GM18505 (cell line): ENCODE data around the gene CDH18.

Experiments used
- ATAC-seq: cut with Tn5 transposase; IDR thresholded peaks from one replicate; pipeline ENCODE4 v1.9.1; 2021; ENCODE audit not compliant: unreplicated experiment
- POLR2A ChIP-seq: IDR thresholded peaks from 4 replicates; pipeline ENCODE4 v1.6.1; 2011; ENCODE audit warnings: borderline replicate concordance; ENCODE audit not compliant: insufficient read depth, insufficient read length; ENCODE audit errors: extremely low read depth

The CDH18 gene

DNA sequence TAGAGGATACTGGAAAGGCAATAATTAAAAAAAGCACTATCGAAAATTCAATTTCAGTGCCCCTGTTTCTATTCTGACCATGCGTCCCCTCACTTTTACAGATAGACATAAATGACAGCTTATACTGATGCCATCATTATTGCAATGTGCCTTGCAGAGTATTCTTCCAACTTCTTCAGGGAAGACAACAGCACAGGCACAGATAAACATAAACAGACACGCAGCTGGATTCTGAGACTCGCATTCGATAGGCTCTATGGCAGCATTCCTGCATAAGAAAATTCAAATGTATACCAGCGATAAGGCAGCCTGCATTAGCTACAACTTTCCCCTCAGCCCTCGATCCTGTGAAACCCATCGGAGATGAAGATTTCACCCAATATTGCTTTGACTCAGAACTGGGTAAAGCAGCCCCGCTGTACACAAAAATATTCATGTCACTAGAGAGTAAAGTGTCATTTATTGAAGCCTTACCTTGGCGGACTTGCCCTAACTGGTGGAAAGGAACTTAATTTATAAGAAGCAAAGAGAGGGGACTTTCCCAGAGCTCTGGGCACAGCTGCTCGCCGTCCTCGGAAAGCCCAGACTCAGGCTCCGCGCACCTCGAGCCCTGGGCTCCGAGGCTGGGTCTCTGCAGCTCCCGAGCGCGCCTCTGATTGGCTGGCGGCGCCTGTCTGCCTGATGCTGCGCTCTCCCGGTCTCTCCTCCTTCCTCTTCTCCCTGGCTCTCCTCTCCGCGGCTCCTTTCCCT is at the start of gene CDH18:
Gene CDH18 (minus strand): TSS at position 589 of the 750 bp plus-strand sequence. CDS start 149,214 bp downstream, outside the sequence.
- TF ChIP-seq POLR2A, result no peak
- ATAC-seq, result no peak

- TF ChIP-seq POLR2A, result no peak
- ATAC-seq, result no peak
Observed at GRCh38 chr5:20034717-20035116, 46.7 kb upstream of the CDH18 start.

- no peak for TF ChIP-seq POLR2A
- no peak for ATAC-seq
Observed at GRCh38 chr5:20033881-20034280, 45.9 kb upstream of the CDH18 start.

DNA sequence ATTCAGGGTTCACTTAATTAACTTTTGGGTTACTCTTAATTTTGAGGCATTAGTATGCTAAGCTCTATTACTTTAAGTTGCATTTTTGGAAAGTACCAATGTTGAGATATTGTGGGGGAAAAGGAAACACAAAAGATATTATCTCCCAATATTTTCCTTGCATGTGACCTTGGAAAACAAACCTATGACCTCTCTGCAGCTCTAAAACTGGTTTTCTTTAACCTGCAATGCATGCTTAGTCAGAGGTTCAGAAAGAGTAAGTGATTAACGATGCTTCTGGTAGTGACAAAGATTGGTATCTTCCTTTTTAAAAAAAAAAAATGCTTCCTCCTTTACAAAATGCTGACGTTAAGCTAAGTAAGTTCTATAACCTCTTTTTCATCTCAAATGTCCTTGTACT is 44.9 kb upstream of the CDH18 start:
- no peak for ATAC-seq
- TF ChIP-seq POLR2A, result no peak

- no peak for ATAC-seq
- TF ChIP-seq POLR2A, result no peak
Observed at GRCh38 chr5:20030125-20030524, 42.1 kb upstream of the CDH18 start.

GRCh38 chr5:20029266-20029665 is 41.3 kb upstream of the CDH18 start:
- TF ChIP-seq POLR2A, result no peak
- ATAC-seq, result no peak

- ATAC-seq, result no peak
- TF ChIP-seq POLR2A, result no peak
Observed at GRCh38 chr5:20028506-20028905, 40.5 kb upstream of the CDH18 start.

DNA sequence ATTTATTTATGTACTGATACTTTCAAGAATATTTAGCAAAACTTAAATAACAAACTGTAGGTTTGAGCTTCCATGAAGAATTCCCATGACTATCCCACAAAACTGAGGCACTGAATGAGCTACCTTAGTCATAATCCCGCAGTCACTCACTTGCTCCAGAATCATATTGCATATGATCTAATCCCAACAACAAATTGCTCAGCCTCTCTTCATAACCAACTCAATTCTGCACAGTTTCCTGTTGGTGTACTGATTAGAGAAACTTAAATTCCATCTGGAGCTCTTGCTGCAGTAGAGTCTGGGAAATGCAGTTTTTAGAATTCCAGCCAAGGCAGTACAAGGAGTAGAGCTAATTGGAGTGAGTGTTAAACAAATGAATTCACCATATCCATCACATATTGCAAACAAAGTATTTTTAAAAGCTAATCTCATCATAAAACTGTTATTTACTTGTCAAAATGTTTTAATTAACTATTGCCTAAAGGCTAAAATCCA is 35.7 kb upstream of the CDH18 start:
- no peak for ATAC-seq
- TF ChIP-seq POLR2A, result no peak

DNA sequence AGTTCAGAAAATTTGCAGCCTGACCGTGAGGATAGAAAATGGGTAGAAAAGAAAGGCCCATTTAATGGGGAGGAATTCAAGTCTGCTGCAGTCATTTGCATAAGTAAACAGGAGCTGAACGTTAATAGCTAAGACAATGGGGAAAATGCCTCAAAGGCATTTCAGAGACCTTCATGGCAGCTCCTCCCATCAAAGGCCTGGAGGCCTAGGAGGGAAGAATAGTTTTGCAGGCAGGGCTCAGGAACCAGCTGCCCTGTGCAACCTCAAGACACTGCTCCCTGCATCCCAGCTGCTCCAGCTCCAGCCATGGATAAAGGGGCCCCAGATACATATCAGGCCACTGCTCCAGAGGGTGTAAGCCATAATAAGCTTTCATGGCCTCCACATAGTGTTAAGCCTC is 32.2 kb upstream of the CDH18 start:
- TF ChIP-seq POLR2A, result no peak
- no peak for ATAC-seq

DNA sequence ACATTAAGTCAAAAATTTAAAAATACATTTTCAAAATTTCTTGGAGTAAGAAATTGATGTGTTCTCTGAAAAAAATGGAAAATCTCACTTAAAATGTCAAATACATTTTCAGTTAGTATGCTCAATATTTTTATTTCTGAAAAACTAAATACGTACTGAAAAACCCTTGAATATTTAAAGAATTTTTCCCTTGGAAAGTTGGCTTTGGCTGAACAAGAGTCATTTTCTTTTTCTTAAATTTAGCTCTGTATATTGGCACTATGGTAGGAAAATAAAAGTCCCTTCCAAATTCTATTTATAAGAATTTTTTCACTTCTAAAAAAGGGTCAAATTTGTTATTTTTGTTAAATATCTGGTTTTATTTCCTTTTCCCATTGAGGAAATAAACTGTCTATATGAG is 29.0 kb upstream of the CDH18 start:
- TF ChIP-seq POLR2A, result no peak
- no peak for ATAC-seq

DNA sequence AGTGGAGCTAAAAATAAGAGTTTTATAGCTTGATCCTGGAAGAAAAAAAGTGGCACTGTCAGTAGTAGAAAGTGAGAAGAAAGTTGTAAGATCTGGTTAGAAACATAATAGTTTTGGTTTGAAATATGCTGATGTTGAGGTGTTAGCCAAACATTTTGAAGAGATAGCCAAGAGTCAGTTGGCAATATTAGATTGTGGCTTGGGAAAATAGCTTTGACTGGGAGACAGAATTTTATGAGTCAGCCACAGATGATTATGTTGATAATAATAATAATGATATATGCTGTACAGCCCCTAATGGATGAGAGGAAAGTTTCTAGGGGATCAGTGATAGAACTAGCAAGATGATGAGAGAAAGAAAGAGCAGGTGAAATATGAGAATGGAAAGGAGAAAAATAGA is 12.4 kb upstream of the CDH18 start:
- no peak for ATAC-seq
- TF ChIP-seq POLR2A, result no peak

GRCh38 chr5:19988457-19988856 is 457 bp upstream of the CDH18 start:
- TF ChIP-seq POLR2A, result no peak
- no peak for ATAC-seq

- ATAC-seq, result no peak
- no peak for TF ChIP-seq POLR2A
Observed at GRCh38 chr5:19986806-19987205, 1.2 kb downstream of the CDH18 start.

DNA sequence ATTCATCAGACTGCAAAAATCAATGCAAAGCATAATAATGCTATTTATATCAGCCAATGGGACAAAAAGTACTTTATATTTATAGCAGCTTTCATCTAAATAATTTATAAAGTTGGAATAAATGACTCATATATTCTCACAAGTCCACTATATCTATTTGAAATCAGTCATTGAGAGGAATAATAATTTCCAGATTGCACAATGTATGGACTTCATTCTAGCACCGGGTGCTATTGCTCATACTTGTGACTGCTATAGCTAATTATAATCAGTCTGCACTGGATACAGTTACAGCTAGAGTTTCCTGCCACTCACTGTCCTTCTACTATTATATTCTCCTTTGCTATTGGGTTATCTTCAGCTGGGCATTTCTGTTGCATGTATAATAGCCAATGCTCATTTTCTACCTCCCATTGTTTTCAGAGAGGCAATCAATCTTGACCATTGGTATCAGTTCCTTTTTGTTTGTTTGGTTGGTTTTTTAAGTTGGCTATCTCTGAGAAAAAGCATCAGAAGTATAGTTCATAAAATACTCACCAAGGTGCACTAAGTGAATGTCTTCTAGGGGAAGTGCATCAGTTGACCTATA is 1.9 kb downstream of the CDH18 start:
- ATAC-seq, result no peak
- no peak for TF ChIP-seq POLR2A
